ENCODE measurements around the gene SCG3. TPM values are rescaled to one million over a fixed set of nuclear protein-coding genes. Genes with fewer than 3 reads are reported as not detected.

SCG3 gene
- total RNA-seq, 1 donor from 2014 or later: not detected

DNA sequence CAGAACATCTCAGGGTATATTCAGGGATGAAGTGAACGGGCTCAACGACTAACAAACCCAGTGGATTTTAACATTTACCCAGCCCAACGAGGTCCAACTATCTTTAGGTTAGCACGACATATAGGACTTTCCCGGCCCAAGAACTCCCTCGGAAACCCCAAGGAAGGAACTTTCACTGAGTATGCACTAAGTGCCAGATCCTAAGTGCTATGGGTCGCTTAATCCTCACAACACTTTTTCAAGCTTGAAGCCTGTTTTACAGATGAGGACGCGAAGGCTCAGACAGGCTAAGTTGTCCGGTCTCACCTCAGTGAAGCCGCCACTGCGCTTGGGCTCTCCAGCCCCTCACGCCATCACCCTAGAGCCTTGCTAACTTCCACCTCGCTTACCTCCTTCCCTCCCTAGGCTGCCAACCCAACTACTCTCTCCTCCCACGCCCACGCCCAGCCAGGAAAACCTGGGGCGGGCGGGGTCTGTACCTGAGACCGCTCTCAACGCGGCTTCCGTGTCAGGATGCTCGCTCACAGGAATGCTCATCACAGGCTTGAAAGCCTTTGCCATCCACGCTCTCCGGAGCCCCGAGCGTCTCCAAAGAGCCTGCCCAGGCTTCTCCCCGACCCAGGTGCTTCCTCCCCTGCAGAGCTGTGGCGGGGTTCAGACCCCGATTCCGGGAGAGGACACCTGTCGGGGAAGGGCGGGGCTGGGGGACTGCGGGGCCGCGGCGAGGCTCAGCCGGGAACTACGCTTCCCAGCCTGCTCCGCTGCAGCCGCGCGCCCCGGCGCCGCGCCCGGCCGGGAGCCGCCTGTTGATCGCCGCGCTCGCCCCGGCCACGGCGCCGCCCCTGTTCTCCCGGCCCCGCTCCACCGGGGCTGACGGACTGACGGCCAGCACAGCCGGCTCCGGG, 69.7 kb downstream of the SCG3 start, which contains the start of gene TMOD2:
Gene TMOD2 (plus strand): TSS at position 806 of the 905 bp plus-strand sequence. CDS start 14,845 bp downstream, outside the sequence.
- intact Hi-C loops (cut with DNase I): no loop called here
- DNase-seq (ENCODE audit: low spot score): peak; percentile 77

DNA sequence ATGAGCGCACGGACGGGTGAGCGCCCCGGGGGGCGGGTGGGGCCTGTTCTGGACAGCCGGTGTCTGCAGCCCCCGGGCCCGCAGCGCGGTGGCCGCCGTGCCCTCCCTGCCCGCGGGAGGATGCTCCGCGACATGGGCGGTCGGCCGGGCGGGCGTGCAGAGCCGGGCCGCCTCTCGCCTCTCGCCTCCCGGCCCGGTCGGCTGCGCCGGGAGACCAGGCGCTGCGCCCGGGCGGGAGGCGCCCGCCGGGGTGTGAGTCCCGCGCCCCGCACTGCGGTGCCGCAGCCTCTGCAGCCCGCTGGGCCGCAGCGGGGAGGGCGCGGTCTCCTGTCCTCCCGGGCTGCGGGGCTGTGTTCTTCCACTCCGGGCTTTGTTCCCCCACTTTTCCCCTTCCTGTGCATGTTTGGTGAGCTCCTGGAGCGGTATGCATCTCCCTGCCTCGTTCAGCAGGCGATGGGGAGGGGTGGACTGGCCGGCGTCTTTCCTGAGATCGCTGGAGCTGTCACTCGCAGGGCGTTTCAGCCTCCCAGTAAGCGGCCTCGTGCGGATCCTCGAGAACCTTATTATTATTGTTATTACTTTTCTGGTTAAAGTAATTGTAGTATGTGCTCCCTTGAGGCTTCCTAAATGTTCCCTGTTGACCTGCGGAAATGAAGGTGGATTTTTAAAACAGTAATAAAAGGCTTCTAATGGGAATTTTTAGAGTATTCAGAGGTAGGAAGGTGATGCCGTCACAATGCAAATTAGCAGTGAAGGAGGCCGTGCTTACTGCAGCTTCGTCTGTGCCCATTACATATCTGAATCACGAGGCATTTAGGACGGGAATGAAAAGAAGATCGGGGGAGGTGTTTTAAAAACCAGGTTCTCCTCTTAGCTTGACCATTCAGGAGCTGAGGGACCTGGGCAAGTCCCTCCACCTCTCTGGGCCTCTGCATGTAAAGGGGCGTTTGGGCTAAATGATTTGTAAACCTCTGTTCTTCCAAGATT, 70.7 kb downstream of the SCG3 start:
- intact Hi-C loops (cut with DNase I): no loop called here
- no peak for DNase-seq (ENCODE audit: low spot score)

DNA sequence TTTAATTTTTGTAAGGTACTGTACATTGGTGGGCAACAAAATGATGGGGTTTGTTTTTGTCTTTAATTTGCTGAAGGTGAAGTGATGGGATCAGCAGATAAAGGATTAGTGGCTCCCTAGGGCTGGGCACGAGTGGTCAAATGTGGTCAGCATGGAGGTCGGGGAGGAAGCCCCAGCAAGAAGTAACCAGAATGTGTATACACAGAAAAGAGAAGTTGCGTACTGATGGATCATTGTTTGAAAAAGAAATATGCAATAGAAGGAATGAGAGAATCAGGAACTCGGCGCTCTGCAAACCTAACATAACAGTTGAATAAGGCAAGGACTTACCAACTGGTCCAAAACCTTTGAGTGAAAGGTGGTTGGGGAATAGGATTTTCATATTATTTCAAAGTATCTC, 71.6 kb downstream of the SCG3 start:
- DNase-seq (ENCODE audit: low spot score): no peak
- intact Hi-C loops (cut with DNase I): no loop called here

DNA sequence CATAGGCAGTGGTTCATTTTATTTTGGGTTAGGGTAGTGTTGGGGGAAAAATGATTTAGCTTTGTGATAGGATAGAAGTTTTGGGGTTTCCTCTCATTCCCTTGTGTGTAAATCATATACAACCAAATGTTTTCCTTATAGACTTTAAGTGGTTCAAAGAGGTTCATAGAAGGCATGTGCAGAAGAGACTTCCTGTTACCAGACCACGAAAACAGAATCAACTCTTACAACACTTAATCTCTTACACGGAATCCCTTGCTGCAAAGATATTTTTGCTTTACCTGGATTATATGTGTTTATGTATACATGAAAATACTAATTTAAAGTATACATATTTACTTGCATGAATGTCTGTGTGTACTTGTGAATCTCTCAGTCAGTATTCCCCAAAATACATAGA, 73.0 kb downstream of the SCG3 start:
- intact Hi-C loops (cut with DNase I): no loop called here
- no peak for DNase-seq (ENCODE audit: low spot score)

DNA sequence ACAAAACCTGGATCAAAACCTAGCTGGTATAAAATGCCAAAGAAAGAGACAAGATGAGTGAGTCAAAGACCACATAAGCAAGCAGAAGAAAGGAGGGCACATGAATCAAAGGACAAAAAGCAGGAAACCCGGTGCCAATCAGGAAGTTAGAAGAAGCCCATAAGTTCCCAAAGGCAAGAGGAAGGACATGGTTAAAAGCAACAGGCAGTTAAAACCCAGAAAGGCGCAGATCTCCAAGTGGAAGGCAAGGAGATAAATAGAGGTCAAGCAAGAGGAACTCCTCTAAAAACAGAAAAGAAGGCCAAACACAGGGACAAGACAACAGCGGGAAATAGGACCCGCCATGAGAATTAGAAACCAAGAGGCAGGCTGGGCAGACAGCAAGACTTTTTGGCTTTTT, 74.5 kb downstream of the SCG3 start:
- intact Hi-C loops (cut with DNase I): no loop called here
- DNase-seq (ENCODE audit: low spot score): no peak

DNA sequence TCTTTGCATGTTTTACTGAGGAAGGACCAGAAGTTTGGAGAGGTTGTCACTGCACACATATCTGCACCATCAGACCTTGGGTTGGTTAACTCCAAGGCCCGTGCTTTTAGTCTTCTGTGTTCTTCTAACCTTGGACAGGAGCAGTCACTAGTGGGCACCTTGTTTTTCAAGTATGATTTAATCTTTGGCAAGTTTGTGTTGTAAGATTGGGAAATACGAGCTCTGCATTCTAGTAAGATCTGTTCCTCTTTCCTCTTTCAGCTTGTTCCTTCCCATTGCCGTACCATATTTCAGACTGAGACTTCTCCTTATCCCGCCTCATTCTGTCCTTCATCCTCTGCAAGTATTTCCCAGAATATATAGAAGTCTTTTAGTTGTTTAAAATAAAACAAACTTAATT, 75.2 kb downstream of the SCG3 start:
- no peak for DNase-seq (ENCODE audit: low spot score)
- intact Hi-C loops (cut with DNase I): no loop called here

DNA sequence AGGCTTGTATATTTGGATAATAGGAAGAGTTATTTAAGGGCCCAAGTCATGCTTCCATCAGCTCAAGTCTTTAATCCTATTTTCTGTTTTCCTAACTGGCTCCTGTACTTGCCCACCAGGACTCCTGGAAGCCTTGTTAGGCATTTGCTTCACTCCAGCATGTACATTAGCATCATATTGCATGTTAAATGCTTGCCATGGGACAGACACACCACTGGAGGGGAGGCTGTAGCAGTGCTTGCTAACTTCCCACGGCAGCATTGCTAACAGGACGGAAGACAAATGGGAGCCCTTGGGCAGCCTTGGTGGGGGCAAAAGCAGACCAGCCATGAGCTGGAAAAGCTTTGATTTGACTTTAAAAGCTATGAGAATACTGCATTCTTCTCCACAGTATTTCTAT, 76.1 kb downstream of the SCG3 start:
- no peak for DNase-seq (ENCODE audit: low spot score)
- intact Hi-C loops (cut with DNase I): no loop called here

DNA sequence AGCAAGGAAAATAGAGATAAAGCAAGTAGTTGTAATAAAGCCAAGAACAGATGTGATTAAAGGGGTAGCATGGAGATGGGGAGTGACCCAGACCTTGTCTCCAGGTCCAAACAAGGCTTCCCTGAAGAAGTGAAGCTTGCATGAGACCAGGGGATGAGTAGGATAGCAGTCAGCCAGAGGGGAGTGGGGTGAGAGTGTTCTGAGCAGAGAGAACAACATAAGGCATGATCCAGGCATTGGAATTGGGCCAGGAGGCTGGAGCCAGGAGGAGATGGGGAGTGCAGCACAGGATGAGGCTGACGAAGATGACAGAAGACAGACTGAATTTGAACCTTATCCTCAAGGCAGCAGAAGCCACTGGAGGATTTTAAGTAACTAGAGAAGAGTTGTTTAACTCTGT, 77.3 kb downstream of the SCG3 start:
- intact Hi-C loops (cut with DNase I): no loop called here
- no peak for DNase-seq (ENCODE audit: low spot score)

DNA sequence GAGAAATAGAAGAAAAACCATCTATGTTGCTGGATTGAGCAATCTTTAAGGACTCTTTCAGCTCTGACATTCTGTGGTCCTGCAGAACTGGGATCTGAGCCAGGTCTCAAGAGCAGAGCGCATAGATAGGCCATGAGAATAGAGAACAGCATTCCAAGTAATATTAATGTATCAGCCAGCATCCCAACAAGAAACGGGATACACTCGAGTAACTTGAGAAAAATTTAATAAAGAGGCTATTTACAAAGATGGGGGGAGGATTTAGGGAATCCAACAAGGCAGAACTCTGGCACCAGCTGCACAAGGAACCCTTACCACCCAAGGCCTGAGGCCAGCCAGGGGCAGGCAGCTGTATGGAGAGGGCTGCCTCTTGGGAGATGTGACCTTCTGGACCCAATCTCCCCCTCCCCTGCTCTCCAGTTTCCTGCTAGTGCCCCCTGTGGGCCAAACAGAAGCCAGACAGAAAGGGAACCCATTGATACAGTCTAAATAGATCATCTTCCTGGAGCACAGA, 78.3 kb downstream of the SCG3 start:
- intact Hi-C loops (cut with DNase I): loop anchor here (5.0 kb wide), 1 partner anchor 32 kb away; no protein-coding TSS in a partner anchor
- no peak for DNase-seq (ENCODE audit: low spot score)

DNA sequence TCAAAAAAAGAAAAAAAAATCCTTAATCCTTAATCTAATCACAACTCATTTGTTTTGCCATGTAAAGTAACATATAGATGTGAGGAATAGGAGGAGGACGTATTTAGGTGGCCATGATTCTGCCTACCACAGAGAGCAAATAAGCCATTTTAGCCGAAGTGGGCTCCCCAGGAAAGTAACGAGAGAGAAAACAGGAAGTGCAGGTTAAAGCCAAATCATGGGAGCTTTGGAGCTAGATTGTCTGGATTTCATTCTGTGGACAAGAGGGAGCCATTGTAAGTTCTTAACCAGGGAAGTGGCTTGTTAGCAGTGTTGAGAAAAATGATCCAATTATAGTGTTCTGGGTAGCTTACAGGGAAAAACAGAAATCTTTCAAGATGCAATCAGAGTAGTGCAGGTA, 79.5 kb downstream of the SCG3 start:
- no peak for DNase-seq (ENCODE audit: low spot score)
- intact Hi-C loops (cut with DNase I): loop anchor here (5.0 kb wide), 1 partner anchor 34 kb away; no protein-coding TSS in a partner anchor

DNA sequence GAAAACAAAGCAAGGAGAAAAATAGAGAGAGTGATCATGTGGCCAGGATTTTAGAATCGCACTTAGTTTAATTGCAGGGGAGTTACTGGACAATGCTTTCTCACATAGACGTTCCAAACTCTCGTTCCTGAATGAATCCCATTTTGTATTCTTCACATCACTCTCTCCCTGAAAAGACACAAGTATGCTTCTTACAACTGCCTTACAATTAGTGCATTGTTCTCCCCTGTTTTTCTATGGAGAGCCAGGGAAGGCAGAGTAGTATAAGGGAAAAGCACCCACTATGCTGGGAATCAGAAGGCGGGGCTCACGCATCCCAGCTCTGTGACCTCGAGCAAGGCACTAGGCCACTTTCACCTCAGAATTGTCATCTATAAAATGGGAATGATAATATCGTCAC, 84.4 kb downstream of the SCG3 start:
- intact Hi-C loops (cut with DNase I): no loop called here
- DNase-seq (ENCODE audit: low spot score): no peak

DNA sequence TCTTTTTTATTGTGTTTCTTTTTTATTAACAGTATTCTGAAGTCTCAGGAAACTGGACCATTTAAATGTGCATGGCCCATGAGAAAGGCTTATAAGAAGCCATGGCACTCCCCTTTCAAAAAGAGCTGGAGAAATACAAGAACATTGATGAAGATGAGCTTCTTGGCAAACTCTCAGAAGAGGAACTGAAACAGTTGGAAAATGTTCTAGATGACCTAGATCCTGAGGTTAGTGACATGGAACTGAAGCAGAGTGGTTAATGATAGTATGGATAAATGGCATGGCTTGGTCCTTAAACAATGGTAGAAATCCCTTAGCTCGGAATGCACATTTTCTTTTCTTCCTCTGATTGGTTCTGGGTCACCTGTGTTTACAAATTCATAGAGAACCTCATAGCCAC, 85.0 kb downstream of the SCG3 start:
- intact Hi-C loops (cut with DNase I): no loop called here
- no peak for DNase-seq (ENCODE audit: low spot score)

DNA sequence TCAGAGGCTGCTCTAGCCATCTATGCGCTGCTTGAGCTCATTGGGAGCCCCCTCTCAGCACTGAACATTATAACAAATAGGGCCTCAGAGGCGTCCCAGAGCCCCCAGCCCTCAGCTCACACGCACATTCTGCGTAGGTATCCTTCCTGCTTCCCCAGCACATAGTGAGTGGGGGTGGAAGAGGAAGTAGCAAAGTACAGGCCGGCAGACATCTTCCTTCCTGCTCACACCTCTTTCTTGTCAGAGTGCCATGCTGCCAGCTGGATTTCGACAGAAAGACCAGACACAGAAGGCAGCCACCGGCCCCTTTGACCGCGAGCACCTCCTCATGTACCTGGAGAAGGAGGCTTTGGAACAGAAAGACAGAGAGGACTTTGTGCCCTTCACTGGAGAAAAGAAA, 86.7 kb downstream of the SCG3 start:
- intact Hi-C loops (cut with DNase I): no loop called here
- no peak for DNase-seq (ENCODE audit: low spot score)

Other genes starting within 250 kb of the SCG3 start
- gene DMXL2, start 58.7 kb upstream of the SCG3 start, total RNA-seq: 8.0 TPM
- gene LYSMD2, start 56.2 kb downstream of the SCG3 start, total RNA-seq: 6.9 TPM
- gene TMOD2, start 70.1 kb downstream of the SCG3 start, total RNA-seq: 8.3 TPM
- 17.4 TPM for gene TMOD3, start 148.2 kb downstream of the SCG3 start, total RNA-seq